ENCODE data around the gene GRAMD4.

GRAMD4 gene

GRCh38 chr22:46661221-46661851 lies 41.1 kb downstream of the GRAMD4 start:
- Histone ChIP-seq H3K27ac (ENCODE audit: insufficient read depth in 1 of 2, low read depth in 1 of 2, low read length in 2 of 2, poor library complexity in 1 of 2, severe bottlenecking in 2 of 2) (no peak overlapping the region), H3K9me3 (ENCODE audit: control extremely low read depth in 1 of 5, control insufficient read depth in 4 of 5, insufficient read depth in 2 of 5, low read depth in 1 of 5, low read length in 4 of 5) (no peaks in the 10 kb centered on the region), H3K27me3 (replicated peaks in 2 of 5; ENCODE audit: control insufficient read depth in 4 of 5, insufficient read depth in 5 of 5, low read length in 4 of 5) (no peaks in the 10 kb centered on the region), H3K36me3 (ENCODE audit: control insufficient read depth in 4 of 4, insufficient read depth in 4 of 4, low read length in 3 of 4) (peaks cover 0 to 57% (median 32%) of the 10 kb centered on the region in 4 experiments), H3K4me1 (ENCODE audit: control extremely low read depth in 1 of 4, control insufficient read depth in 4 of 4, insufficient read depth in 4 of 4, low read length in 3 of 4) (peaks cover 0 to 26% (median 16%) of the 10 kb centered on the region in 4 experiments), H3K4me3 (ENCODE audit: control insufficient read depth in 1 of 7, extremely low read depth in 1 of 7, insufficient read depth in 4 of 7, low read depth in 2 of 7, low read length in 6 of 7) (peak overlapping the region in 1 of 7 experiments; percentile 23)
- 87% methylated on average over 21 of the region's 22 CpGs for WGBS (ENCODE audit: insufficient coverage)
- no peak for DNase-seq
- CTCF ChIA-PET, result interaction anchor here (1.1 to 1.7 kb wide), 3 partner anchors 14 to 97 kb away, joined by 3 to 13 read pairs (median 3); no protein-coding TSS in a partner anchor
- POLR2A ChIA-PET, result no interaction called here

- Histone ChIP-seq H3K36me3 (ENCODE audit: control insufficient read depth in 4 of 4, insufficient read depth in 4 of 4, low read length in 3 of 4) (peaks cover 2 to 65% (median 38%) of the 10 kb centered on the region in 4 experiments), H3K27me3 (replicated peaks in 2 of 5; ENCODE audit: control insufficient read depth in 4 of 5, insufficient read depth in 5 of 5, low read length in 4 of 5) (no peaks in the 10 kb centered on the region)
- POLR2A ChIA-PET, result no interaction called here
These were observed 42.0 kb downstream of the GRAMD4 start for GRCh38 chr22:46662226-46662625.

GRCh38 chr22:46663001-46663400 lies 42.8 kb downstream of the GRAMD4 start:
- POLR2A ChIA-PET, result no interaction called here
- H3K9me3 ChIP-seq (ENCODE audit: control extremely low read depth in 1 of 5, control insufficient read depth in 4 of 5, insufficient read depth in 2 of 5, low read depth in 1 of 5, low read length in 4 of 5), result no peaks in the 10 kb centered on the region
- no peak overlapping the region for H3K4me3 ChIP-seq (ENCODE audit: control insufficient read depth in 1 of 7, extremely low read depth in 1 of 7, insufficient read depth in 4 of 7, low read depth in 2 of 7, low read length in 6 of 7)
- no peak overlapping the region for H3K27ac ChIP-seq (ENCODE audit: insufficient read depth in 1 of 2, low read depth in 1 of 2, low read length in 2 of 2, poor library complexity in 1 of 2, severe bottlenecking in 2 of 2)
- no peak for DNase-seq
- peaks cover 0 to 26% (median 15%) of the 10 kb centered on the region in 4 experiments for H3K4me1 ChIP-seq (ENCODE audit: control extremely low read depth in 1 of 4, control insufficient read depth in 4 of 4, insufficient read depth in 4 of 4, low read length in 3 of 4)
- H3K36me3 ChIP-seq (ENCODE audit: control insufficient read depth in 4 of 4, insufficient read depth in 4 of 4, low read length in 3 of 4), result peaks cover 4 to 73% (median 42%) of the 10 kb centered on the region in 4 experiments
- H3K27me3 ChIP-seq (replicated peaks in 2 of 5; ENCODE audit: control insufficient read depth in 4 of 5, insufficient read depth in 5 of 5, low read length in 4 of 5), result no peaks in the 10 kb centered on the region
- 94% methylated on average over 26 of the region's 26 CpGs for WGBS (ENCODE audit: insufficient coverage)
- CTCF ChIA-PET, result no interaction called here

More at GRCh38 chr22:46662226-46662625, 42.0 kb downstream of the GRAMD4 start:
- no peak overlapping the region for H3K4me3 ChIP-seq (ENCODE audit: control insufficient read depth in 1 of 7, extremely low read depth in 1 of 7, insufficient read depth in 4 of 7, low read depth in 2 of 7, low read length in 6 of 7)
- H3K4me1 ChIP-seq (ENCODE audit: control extremely low read depth in 1 of 4, control insufficient read depth in 4 of 4, insufficient read depth in 4 of 4, low read length in 3 of 4), result peaks cover 0 to 26% (median 15%) of the 10 kb centered on the region in 4 experiments
- DNase-seq, result no peak
- no peak overlapping the region for H3K27ac ChIP-seq (ENCODE audit: insufficient read depth in 1 of 2, low read depth in 1 of 2, low read length in 2 of 2, poor library complexity in 1 of 2, severe bottlenecking in 2 of 2)
- WGBS (ENCODE audit: insufficient coverage), result 97% methylated on average over 15 of the region's 15 CpGs
- CTCF ChIA-PET, result no interaction called here
- no peaks in the 10 kb centered on the region for H3K9me3 ChIP-seq (ENCODE audit: control extremely low read depth in 1 of 5, control insufficient read depth in 4 of 5, insufficient read depth in 2 of 5, low read depth in 1 of 5, low read length in 4 of 5)

- Histone ChIP-seq H3K4me3 (ENCODE audit: control insufficient read depth in 1 of 7, extremely low read depth in 1 of 7, insufficient read depth in 4 of 7, low read depth in 2 of 7, low read length in 6 of 7) (no peak overlapping the region), H3K27ac (ENCODE audit: insufficient read depth in 1 of 2, low read depth in 1 of 2, low read length in 2 of 2, poor library complexity in 1 of 2, severe bottlenecking in 2 of 2) (no peak overlapping the region), H3K36me3 (ENCODE audit: control insufficient read depth in 4 of 4, insufficient read depth in 4 of 4, low read length in 3 of 4) (peaks cover 4 to 75% (median 45%) of the 10 kb centered on the region in 4 experiments), H3K27me3 (replicated peaks in 2 of 5; ENCODE audit: control insufficient read depth in 4 of 5, insufficient read depth in 5 of 5, low read length in 4 of 5) (no peaks in the 10 kb centered on the region), H3K9me3 (ENCODE audit: control extremely low read depth in 1 of 5, control insufficient read depth in 4 of 5, insufficient read depth in 2 of 5, low read depth in 1 of 5, low read length in 4 of 5) (no peaks in the 10 kb centered on the region), H3K4me1 (ENCODE audit: control extremely low read depth in 1 of 4, control insufficient read depth in 4 of 4, insufficient read depth in 4 of 4, low read length in 3 of 4) (peaks cover 0 to 26% (median 15%) of the 10 kb centered on the region in 4 experiments)
- no peak for DNase-seq
- WGBS (ENCODE audit: insufficient coverage), result 98% methylated on average over 28 of the region's 28 CpGs
- ChIA-PET POLR2A (no interaction called here), CTCF (no interaction called here)
These were observed 43.4 kb downstream of the GRAMD4 start for GRCh38 chr22:46663436-46664100.

GRCh38 chr22:46664301-46664855 lies 44.2 kb downstream of the GRAMD4 start:
- Histone ChIP-seq H3K4me1 (ENCODE audit: control extremely low read depth in 1 of 4, control insufficient read depth in 4 of 4, insufficient read depth in 4 of 4, low read length in 3 of 4) (peaks cover 0 to 26% (median 15%) of the 10 kb centered on the region in 4 experiments), H3K9me3 (ENCODE audit: control extremely low read depth in 1 of 5, control insufficient read depth in 4 of 5, insufficient read depth in 2 of 5, low read depth in 1 of 5, low read length in 4 of 5) (no peaks in the 10 kb centered on the region), H3K27me3 (replicated peaks in 2 of 5; ENCODE audit: control insufficient read depth in 4 of 5, insufficient read depth in 5 of 5, low read length in 4 of 5) (no peaks in the 10 kb centered on the region), H3K4me3 (ENCODE audit: control insufficient read depth in 1 of 7, extremely low read depth in 1 of 7, insufficient read depth in 4 of 7, low read depth in 2 of 7, low read length in 6 of 7) (no peak overlapping the region), H3K27ac (ENCODE audit: insufficient read depth in 1 of 2, low read depth in 1 of 2, low read length in 2 of 2, poor library complexity in 1 of 2, severe bottlenecking in 2 of 2) (no peak overlapping the region), H3K36me3 (ENCODE audit: control insufficient read depth in 4 of 4, insufficient read depth in 4 of 4, low read length in 3 of 4) (peaks cover 4 to 76% (median 47%) of the 10 kb centered on the region in 4 experiments)
- POLR2A ChIA-PET, result no interaction called here
- CTCF ChIA-PET, result no interaction called here
- DNase-seq, result no peak
- WGBS (ENCODE audit: insufficient coverage), result 95% methylated on average over 12 of the region's 13 CpGs

- DNase-seq, result no peak
- Histone ChIP-seq H3K27ac (ENCODE audit: insufficient read depth in 1 of 2, low read depth in 1 of 2, low read length in 2 of 2, poor library complexity in 1 of 2, severe bottlenecking in 2 of 2) (no peak overlapping the region), H3K4me3 (ENCODE audit: control insufficient read depth in 1 of 7, extremely low read depth in 1 of 7, insufficient read depth in 4 of 7, low read depth in 2 of 7, low read length in 6 of 7) (no peak overlapping the region), H3K9me3 (ENCODE audit: control extremely low read depth in 1 of 5, control insufficient read depth in 4 of 5, insufficient read depth in 2 of 5, low read depth in 1 of 5, low read length in 4 of 5) (no peaks in the 10 kb centered on the region), H3K4me1 (ENCODE audit: control extremely low read depth in 1 of 4, control insufficient read depth in 4 of 4, insufficient read depth in 4 of 4, low read length in 3 of 4) (peaks cover 0 to 20% (median 11%) of the 10 kb centered on the region in 4 experiments), H3K27me3 (replicated peaks in 2 of 5; ENCODE audit: control insufficient read depth in 4 of 5, insufficient read depth in 5 of 5, low read length in 4 of 5) (no peaks in the 10 kb centered on the region), H3K36me3 (ENCODE audit: control insufficient read depth in 4 of 4, insufficient read depth in 4 of 4, low read length in 3 of 4) (peaks cover 4 to 80% (median 52%) of the 10 kb centered on the region in 4 experiments)
- WGBS (ENCODE audit: insufficient coverage), result 96% methylated on average over 20 of the region's 21 CpGs
- CTCF ChIA-PET, result no interaction called here
- POLR2A ChIA-PET, result no interaction called here
These were observed 45.0 kb downstream of the GRAMD4 start for GRCh38 chr22:46665151-46665695.
